HEK293T (cell line): Measurements from ENCODE around the gene SNX32.
A peak's percentile ranks its signal among the peaks of the same experiment; 100 is the strongest.

Experiments
- CTCF ChIA-PET: fragments of 350-600 bp; formaldehyde crosslinking; extraction: SDS; loops from one replicate; lab custom pipeline; 2021; ENCODE audit warnings: antibody characterized with exemption, inconsistent platforms; lab: Yijun Ruan, JAX
- POLR2A ChIA-PET: fragments of 350-600 bp; formaldehyde crosslinking; extraction: SDS; loops from one replicate; lab custom pipeline; 2020; ENCODE audit warnings: antibody characterized with exemption, inconsistent platforms; lab: Yijun Ruan, JAX
- DNase-seq: peaks from one replicate; pipeline ENCODE4 v3.0.0; 2012; ENCODE audit warnings: mixed read lengths; ENCODE audit errors: extremely low spot score
- ARNT ChIP-seq: fragments of 450-650 bp; IDR thresholded peaks from 2 replicates; pipeline ENCODE4 v1.6.1; 2017; ENCODE audit warnings: mild to moderate bottlenecking
- BHLHE40 ChIP-seq: fragments of 450-650 bp; IDR thresholded peaks from 2 replicates; pipeline ENCODE4 v1.6.1; 2016; ENCODE audit warnings: mild to moderate bottlenecking, moderate library complexity, borderline replicate concordance
- CTBP1 ChIP-seq: fragments of 450-650 bp; IDR thresholded peaks from 2 replicates; pipeline ENCODE4 v1.6.1; 2016; ENCODE audit warnings: borderline replicate concordance
- ELF4 ChIP-seq: fragments of 450-650 bp; IDR thresholded peaks from 2 replicates; pipeline ENCODE4 v1.6.1; 2017; ENCODE audit warnings: antibody characterized with exemption
- FOXA1 ChIP-seq: fragments of 450-650 bp; IDR thresholded peaks from 2 replicates; pipeline ENCODE4 v1.6.1; 2016; ENCODE audit warnings: mild to moderate bottlenecking
- FOXK2 ChIP-seq: fragments of 450-650 bp; IDR thresholded peaks from 2 replicates; pipeline ENCODE4 v1.6.1; 2016; ENCODE audit warnings: mild to moderate bottlenecking
- FOXM1 ChIP-seq: fragments of 450-650 bp; IDR thresholded peaks from 2 replicates; pipeline ENCODE4 v1.6.1; 2017; ENCODE audit warnings: mild to moderate bottlenecking, borderline replicate concordance
- HDGF ChIP-seq: fragments of 450-650 bp; IDR thresholded peaks from 2 replicates; pipeline ENCODE4 v1.6.1; 2017; ENCODE audit warnings: antibody characterized with exemption, borderline replicate concordance
- L3MBTL2 ChIP-seq: fragments of 450-650 bp; conservative IDR thresholded peaks from 2 replicates; pipeline ENCODE4 v1.6.1; 2016; ENCODE audit warnings: mild to moderate bottlenecking
- LEF1 ChIP-seq: fragments of 450-650 bp; IDR thresholded peaks from 2 replicates; pipeline ENCODE4 v1.6.1; 2017; ENCODE audit warnings: mild to moderate bottlenecking, borderline replicate concordance
- NFRKB ChIP-seq: fragments of 450-650 bp; IDR thresholded peaks from 2 replicates; pipeline ENCODE4 v1.6.1; 2016; ENCODE audit warnings: mild to moderate bottlenecking, moderate library complexity
- PKNOX1 ChIP-seq: fragments of 450-650 bp; IDR thresholded peaks from 2 replicates; pipeline ENCODE4 v1.6.1; 2016
- SP1 ChIP-seq: fragments of 450-650 bp; IDR thresholded peaks from 2 replicates; pipeline ENCODE4 v1.6.1; 2017
- SUZ12 ChIP-seq: fragments of 450-650 bp; IDR thresholded peaks from 2 replicates; pipeline ENCODE4 v1.6.1; 2016; ENCODE audit warnings: mild to moderate bottlenecking
- TARDBP ChIP-seq: fragments of 450-650 bp; IDR thresholded peaks from 2 replicates; pipeline ENCODE4 v1.6.1; 2016
- ZNF384 ChIP-seq: fragments of 450-650 bp; IDR thresholded peaks from 2 replicates; pipeline ENCODE4 v1.6.1; 2016

The SNX32 gene

GRCh38 chr11:65859095-65859811, 25.5 kb downstream of the SNX32 start:
- peak; percentile 87 for DNase-seq
- TF ChIP-seq FOXM1 (0 out of 2 replicates have a peak, but pooled peaks have one; percentile 24), ZNF384 (no peak), L3MBTL2 (no peak), ELF4 (peak; percentile 70)
- CTCF ChIA-PET, result interaction anchor here (0.7 to 3.7 kb wide), 18 partner anchors 9 to 362 kb away, joined by 3 to 59 read pairs (median 4); partner anchors contain the start of genes BANF1, CCDC85B, EIF1AD and FIBP
- POLR2A ChIA-PET, result interaction anchor here (0.7 to 17.2 kb wide), 27 partner anchors 10 to 486 kb away, joined by 3 to 289 read pairs (median 5); partner anchors contain the start of genes BANF1, CCDC85B, CTSW and EIF1AD

- DNase-seq, result no peak
- TF ChIP-seq CTBP1 (no peak), FOXA1 (no peak), L3MBTL2 (peak; percentile 58), PKNOX1 (no peak)
- ChIA-PET CTCF (interaction anchor here (0.6 to 3.7 kb wide), 26 partner anchors 9 to 438 kb away, joined by 3 to 59 read pairs (median 4); partner anchors contain the start of genes BANF1, CCDC85B, EIF1AD and FIBP), POLR2A (interaction anchor here (0.7 to 17.2 kb wide), 28 partner anchors 10 to 486 kb away, joined by 3 to 289 read pairs (median 6); partner anchors contain the start of genes BANF1, CCDC85B, CTSW and EIF1AD)
Observed at GRCh38 chr11:65859812-65860277, 26.1 kb downstream of the SNX32 start.

- peak; percentile 78 for DNase-seq
- TF ChIP-seq TARDBP (no peak), CTBP1 (no peak), SUZ12 (no peak), PKNOX1 (peak; percentile 85), FOXM1 (no peak), ARNT (no peak), FOXK2 (no peak), ELF4 (no peak), L3MBTL2 (0 out of 2 replicates have a peak, but pooled peaks have one; percentile 28), SP1 (no peak), FOXA1 (no peak), ZNF384 (no peak), HDGF (no peak), LEF1 (no peak)
- ChIA-PET CTCF (interaction anchor here (0.6 to 3.7 kb wide), 26 partner anchors 8 to 437 kb away, joined by 3 to 59 read pairs (median 4); partner anchors contain the start of genes BANF1, CCDC85B, EIF1AD and FIBP), POLR2A (interaction anchor here (0.7 to 17.2 kb wide), 25 partner anchors 9 to 485 kb away, joined by 3 to 289 read pairs (median 6); partner anchors contain the start of genes BANF1, CCDC85B, CTSW and EIF1AD)
Observed at GRCh38 chr11:65860278-65861164, 26.8 kb downstream of the SNX32 start, which contains the start of gene MUS81. Gene MUS81, plus strand, starts transcription at chr11:65860433. Its CDS starts 321 bp downstream, at chr11:65860754.

GRCh38 chr11:65861165-65861505, 27.4 kb downstream of the SNX32 start:
- TF ChIP-seq LEF1, result no peak
- TF ChIP-seq SP1, result no peak
- no peak for TF ChIP-seq ARNT
- no peak for TF ChIP-seq FOXM1
- ChIA-PET POLR2A (interaction anchor here (0.7 to 17.2 kb wide), 8 partner anchors 9 to 258 kb away, joined by 3 to 289 read pairs (median 22); partner anchors contain the start of genes CCDC85B, FIBP, RNASEH2C and SF3B2), CTCF (interaction anchor here (0.6 to 3.7 kb wide), 4 partner anchors 11 to 44 kb away, joined by 4 to 59 read pairs (median 12); partner anchors contain the start of genes CCDC85B and FIBP)
- DNase-seq, result peak; percentile 7

- TF ChIP-seq ELF4, result no peak
- no peak for TF ChIP-seq FOXK2
- TF ChIP-seq SP1, result no peak
- POLR2A ChIA-PET, result interaction anchor here (0.7 to 17.2 kb wide), 7 partner anchors 8 to 258 kb away, joined by 3 to 289 read pairs (median 23); partner anchors contain the start of genes CCDC85B, FIBP and RNASEH2C
- no peak for DNase-seq
- CTCF ChIA-PET, result interaction anchor here (0.6 to 3.7 kb wide), 3 partner anchors 23 to 44 kb away, joined by 4 to 59 read pairs (median 4); partner anchors contain the start of genes CCDC85B and FIBP
Observed at GRCh38 chr11:65861533-65862183, 27.9 kb downstream of the SNX32 start.

GRCh38 chr11:65862191-65862735, 28.5 kb downstream of the SNX32 start:
- ChIA-PET CTCF (no interaction called here), POLR2A (interaction anchor here (3.4 to 17.2 kb wide), 3 partner anchors 8 to 142 kb away, joined by 23 to 289 read pairs (median 97); partner anchors contain the start of genes CCDC85B, FIBP and RNASEH2C)
- TF ChIP-seq CTBP1 (no peak), L3MBTL2 (no peak), FOXK2 (no peak), ZNF384 (no peak), BHLHE40 (no peak), HDGF (no peak), NFRKB (no peak), FOXA1 (no peak), ARNT (no peak), FOXM1 (no peak), TARDBP (no peak), SP1 (no peak), ELF4 (no peak), LEF1 (no peak)
- no peak for DNase-seq
